Left lung (tissue), 10 donors: ENCODE measurements around the gene WTAP. TPM values are rescaled to one million over a fixed set of nuclear protein-coding genes. Genes with fewer than 3 reads are reported as not detected.
"Not testable (repeated sequence)": the region's sequence is repeated elsewhere in the genome, so short reads cannot be mapped to it uniquely, and the experiment has no call there.

Source experiments
- ATAC-seq: fragments of 200-7000 bp; cut with Tn5 transposase; one replicate; pipeline ENCODE4 v1.9.1; 2020; ENCODE audit warnings: moderate library complexity
- DNase-seq, 4 donors: peaks; one replicate each; pipeline ENCODE4 v3.0.0-alpha.2; 2013 to 2020
- H3K27ac ChIP-seq, 2 donors: fragments of 200-600 bp; sonication (generic) in 1 of 2; one replicate each; pipeline versions ENCODE4 v1.5.0 to v1.8.0; 2020 to 2021
- H3K27me3 ChIP-seq, 2 donors: fragments of 200-600 bp; sonication (generic) in 1 of 2; one replicate each; pipeline versions ENCODE4 v1.5.0 to v1.8.0; 2020 to 2021
- H3K36me3 ChIP-seq, 2 donors: fragments of 200-600 bp; sonication (generic) in 1 of 2; one replicate each; pipeline versions ENCODE4 v1.5.0 to v1.8.0; 2020 to 2021
- H3K4me1 ChIP-seq, 2 donors: fragments of 200-600 bp; one replicate each; pipeline ENCODE4 v1.8.0; 2021
- H3K4me3 ChIP-seq, 2 donors: fragments of 200-600 bp; sonication (generic) in 1 of 2; one replicate each; pipeline versions ENCODE4 v1.5.0 to v1.8.0; 2020 to 2021; ENCODE audit warnings: mild to moderate bottlenecking in 1 of 2
- H3K9me3 ChIP-seq, 2 donors: fragments of 200-600 bp; sonication (generic) in 1 of 2; one replicate each; pipeline versions ENCODE4 v1.5.0 to v1.8.0; 2020 to 2021
- CTCF ChIP-seq, 2 donors: fragments of 200-600 bp; sonication (generic) in 1 of 2; IDR thresholded peaks; one replicate each; pipeline versions ENCODE4 v1.5.0 to v1.8.0; 2021; ENCODE audit warnings: antibody characterized with exemption in 2 of 2
- intact Hi-C, 2 donors: fragments of 100-400 bp; cut with DNase I; formaldehyde crosslinking; loops; one replicate each; pipeline versions ENCODE4 v1.11.2 to v1.14.2; 2022
- polyA plus RNA-seq, 6 donors: library from polyadenylated mRNA; unstranded; fragments of 120-200 nt; gene quantifications; one replicate each; pipeline ENCODE4 v1.2.1, GENCODE V29; 2013; ENCODE audit not compliant: insufficient read length in 6 of 6
- total RNA-seq, 2 donors: library from RNA; stranded (reverse); fragmentation: NEBNext Ultra II Directional; extraction: Animal tissue kit (Norgen Biotek cat#: 25700); gene quantifications; one replicate each; pipeline ENCODE4 v1.2.1, GENCODE V29; 2021
- donor health status: DM: no; HTN: yes; CAD: no.
- donor health status: DM: no; HTN: no; CAD: no.

WTAP gene
- total and polyA plus RNA-seq, 8 donors = 66.6 to 135 (median 125) TPM

GRCh38 chr6:159689001-159689400 lies 38.3 kb upstream of the WTAP start:
- Histone ChIP-seq H3K9me3 (no peaks in the 10 kb centered on the region), H3K4me1 (peaks cover 8 to 77% of the 10 kb centered on the region in 2 donors), H3K36me3 (peaks cover 0 to 72% of the 10 kb centered on the region in 2 donors), H3K27ac (peak overlapping the region in 1 of 2 donors; percentile 98), H3K4me3 (peak overlapping the region in 1 of 2 donors; percentile 97), H3K27me3 (no peaks in the 10 kb centered on the region)
- ATAC-seq = no peak
- intact Hi-C loops = no loop called here
- peak in 2 of 4 donors; percentile 40 to 79 for DNase-seq
- no peak for TF ChIP-seq CTCF (IDR thresholded peaks at IDR 0.05)

- DNase-seq, H3K27me3 ChIP-seq, intact Hi-C loops, ATAC-seq, H3K9me3 ChIP-seq: not testable (repeated sequence)
- Histone ChIP-seq H3K4me3 (peak overlapping the region in 1 of 2 donors; percentile 97), H3K27ac (peak overlapping the region in 1 of 2 donors; percentile 98), H3K4me1 (peaks cover 8 to 78% of the 10 kb centered on the region in 2 donors), H3K36me3 (peaks cover 0 to 61% of the 10 kb centered on the region in 2 donors)
Measured at GRCh38 chr6:159690135-159690534, 37.2 kb upstream of the WTAP start.

GRCh38 chr6:159691133-159691962 lies 36.0 kb upstream of the WTAP start:
- DNase-seq = peak in 2 of 4 donors; percentile 72 to 86
- H3K27ac ChIP-seq = peak overlapping the region; percentile 98
- H3K36me3 ChIP-seq = peaks cover 0 to 49% of the 10 kb centered on the region in 2 donors
- peaks cover 8 to 78% of the 10 kb centered on the region in 2 donors for H3K4me1 ChIP-seq
- peak; percentile 67 to 70 for TF ChIP-seq CTCF (IDR thresholded peaks at IDR 0.05)
- peak; percentile 11 for ATAC-seq
- no peaks in the 10 kb centered on the region for H3K9me3 ChIP-seq
- peak overlapping the region; percentile 94 to 97 for H3K4me3 ChIP-seq
- intact Hi-C loops = no loop called here
- H3K27me3 ChIP-seq = no peaks in the 10 kb centered on the region

- H3K36me3 ChIP-seq = peaks cover 0 to 43% of the 10 kb centered on the region in 2 donors
- no peaks in the 10 kb centered on the region for H3K9me3 ChIP-seq
- H3K27ac ChIP-seq = peak overlapping the region; percentile 98
- no peaks in the 10 kb centered on the region for H3K27me3 ChIP-seq
- ATAC-seq (no peak), DNase-seq (peak in 2 of 4 donors; percentile 3 to 21)
- H3K4me3 ChIP-seq = peak overlapping the region; percentile 94 to 97
- no peak for TF ChIP-seq CTCF (IDR thresholded peaks at IDR 0.05)
- H3K4me1 ChIP-seq = peaks cover 8 to 72% of the 10 kb centered on the region in 2 donors
- intact Hi-C loops = no loop called here
Measured at GRCh38 chr6:159691963-159692287, 35.4 kb upstream of the WTAP start.

- DNase-seq (peak; percentile 32 to 89 (median 68)), ATAC-seq (peak; percentile 45)
- intact Hi-C loops = no loop called here
- H3K36me3 ChIP-seq = peaks cover 0 to 37% of the 10 kb centered on the region in 2 donors
- H3K27me3 ChIP-seq = no peaks in the 10 kb centered on the region
- H3K27ac ChIP-seq = peak overlapping the region; percentile 98
- H3K9me3 ChIP-seq = no peaks in the 10 kb centered on the region
- peaks cover 8 to 66% of the 10 kb centered on the region in 2 donors for H3K4me1 ChIP-seq
- TF ChIP-seq CTCF (IDR thresholded peaks at IDR 0.05) = no peak
- H3K4me3 ChIP-seq = peak overlapping the region; percentile 94 to 97
Measured at GRCh38 chr6:159692303-159693127, 34.8 kb upstream of the WTAP start.
